ENCODE measurements around the gene SH3PXD2A.

The SH3PXD2A gene

GRCh38 chr10:103717341-103718246, 137.8 kb downstream of the SH3PXD2A start:
- no peak for DNase-seq

- DNase-seq: no peak
These were observed 138.9 kb downstream of the SH3PXD2A start for GRCh38 chr10:103716206-103717160.

- no peak for DNase-seq
These were observed 139.9 kb downstream of the SH3PXD2A start for GRCh38 chr10:103715430-103715829.

- no peak for DNase-seq
These were observed 141.0 kb downstream of the SH3PXD2A start for GRCh38 chr10:103714232-103714891.

GRCh38 chr10:103713676-103714075, 141.7 kb downstream of the SH3PXD2A start:
- DNase-seq: no peak

GRCh38 chr10:103712898-103713498, 142.4 kb downstream of the SH3PXD2A start:
- peak; percentile 56 for DNase-seq

- no peak for DNase-seq
These were observed 143.2 kb downstream of the SH3PXD2A start for GRCh38 chr10:103712146-103712545.

GRCh38 chr10:103711351-103711994, 143.9 kb downstream of the SH3PXD2A start:
- no peak for DNase-seq

GRCh38 chr10:103710490-103710889, 144.9 kb downstream of the SH3PXD2A start:
- DNase-seq: no peak

- DNase-seq: no peak
These were observed 145.9 kb downstream of the SH3PXD2A start for GRCh38 chr10:103709341-103709920.

GRCh38 chr10:103708627-103709288, 146.6 kb downstream of the SH3PXD2A start:
- no peak for DNase-seq

- no peak for DNase-seq
These were observed 147.3 kb downstream of the SH3PXD2A start for GRCh38 chr10:103707956-103708626.

GRCh38 chr10:103706762-103707161, 148.6 kb downstream of the SH3PXD2A start:
- no peak for DNase-seq

- DNase-seq: no peak
These were observed 149.3 kb downstream of the SH3PXD2A start for GRCh38 chr10:103706047-103706446.

GRCh38 chr10:103703941-103704919, 151.1 kb downstream of the SH3PXD2A start:
- no peak for DNase-seq

GRCh38 chr10:103701380-103702222, 153.8 kb downstream of the SH3PXD2A start:
- DNase-seq: no peak

GRCh38 chr10:103700436-103700715, 155.0 kb downstream of the SH3PXD2A start:
- DNase-seq: no peak

Data from MV-4-11 (cell line).